ENCODE data around the gene FBLN7. TPM values are rescaled to one million over a fixed set of nuclear protein-coding genes. Genes with fewer than 3 reads are reported as not detected.

The FBLN7 gene, protein sequence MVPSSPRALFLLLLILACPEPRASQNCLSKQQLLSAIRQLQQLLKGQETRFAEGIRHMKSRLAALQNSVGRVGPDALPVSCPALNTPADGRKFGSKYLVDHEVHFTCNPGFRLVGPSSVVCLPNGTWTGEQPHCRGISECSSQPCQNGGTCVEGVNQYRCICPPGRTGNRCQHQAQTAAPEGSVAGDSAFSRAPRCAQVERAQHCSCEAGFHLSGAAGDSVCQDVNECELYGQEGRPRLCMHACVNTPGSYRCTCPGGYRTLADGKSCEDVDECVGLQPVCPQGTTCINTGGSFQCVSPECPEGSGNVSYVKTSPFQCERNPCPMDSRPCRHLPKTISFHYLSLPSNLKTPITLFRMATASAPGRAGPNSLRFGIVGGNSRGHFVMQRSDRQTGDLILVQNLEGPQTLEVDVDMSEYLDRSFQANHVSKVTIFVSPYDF
- total RNA-seq: 10 to 100 TPM in 2 of 3 donors, 1 to 10 TPM in 1; 9.2 to 15.7 (median 11.0) TPM

DNA sequence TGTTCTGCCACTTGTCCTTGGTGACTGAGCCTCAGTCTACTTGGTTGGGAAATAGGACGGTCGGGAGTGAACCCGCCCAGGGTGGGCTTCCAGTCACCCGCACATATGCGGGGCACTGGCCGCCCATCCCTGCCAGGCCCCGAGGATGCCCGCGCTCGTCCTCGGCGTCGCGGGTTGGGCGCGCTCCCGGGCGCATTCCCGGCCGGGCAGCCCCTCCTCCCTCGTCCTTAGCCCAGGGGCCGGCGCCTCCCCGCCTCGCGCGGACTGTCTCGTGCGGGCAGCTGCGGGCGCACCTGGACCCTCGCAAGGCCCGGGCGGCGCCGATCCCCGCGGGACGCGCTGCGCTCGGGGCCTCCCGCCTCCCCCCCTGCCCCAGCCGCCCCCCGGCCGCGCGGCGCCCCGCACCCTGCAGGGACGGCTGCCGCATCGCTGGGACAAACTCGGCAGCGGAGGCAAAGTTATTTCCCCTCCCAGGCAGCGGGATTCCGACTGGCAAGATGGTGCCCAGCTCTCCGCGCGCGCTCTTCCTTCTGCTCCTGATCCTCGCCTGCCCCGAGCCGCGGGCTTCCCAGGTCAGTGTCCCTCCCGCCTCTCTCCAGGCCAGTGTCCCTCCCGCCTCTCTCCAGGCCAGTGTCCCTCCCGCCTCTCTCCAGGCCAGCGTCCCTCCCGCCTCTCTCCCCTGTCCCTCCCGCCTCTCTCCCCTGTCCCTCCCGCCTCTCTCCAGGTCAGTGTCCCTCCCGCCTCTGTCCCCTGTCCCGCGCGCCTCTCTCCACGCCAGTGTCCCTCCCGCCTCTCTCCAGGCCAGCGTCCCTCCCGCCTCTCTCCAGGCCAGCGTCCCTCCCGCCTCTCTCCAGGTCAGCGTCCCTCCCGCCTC, at the start of gene FBLN7:
TSS of gene FBLN7 (plus strand) at position 227 of the 874 bp plus-strand sequence. CDS start at position 498, 271 bp downstream.
- Histone ChIP-seq H3K4me3 (peak within 1 kb of the TSS; percentile 53 to 96 (median 61)), H3K4me1 (no peaks in the 10 kb centered on the region), H3K9me3 (no peaks in the 10 kb centered on the region), H3K36me3 (no peaks in the 10 kb centered on the region), H3K27ac (peak within 1 kb of the TSS; percentile 60 to 87), H3K27me3 (no peaks in the 10 kb centered on the region)
- no peak for DNase-seq (ENCODE audit: low spot score in 2 of 2)
- TF ChIP-seq POLR2A (IDR thresholded peaks at IDR 0.05) (no peak), POLR2AphosphoS5 (IDR thresholded peaks at IDR 0.05) (no peak)
- TF ChIP-seq, protein P1, sequence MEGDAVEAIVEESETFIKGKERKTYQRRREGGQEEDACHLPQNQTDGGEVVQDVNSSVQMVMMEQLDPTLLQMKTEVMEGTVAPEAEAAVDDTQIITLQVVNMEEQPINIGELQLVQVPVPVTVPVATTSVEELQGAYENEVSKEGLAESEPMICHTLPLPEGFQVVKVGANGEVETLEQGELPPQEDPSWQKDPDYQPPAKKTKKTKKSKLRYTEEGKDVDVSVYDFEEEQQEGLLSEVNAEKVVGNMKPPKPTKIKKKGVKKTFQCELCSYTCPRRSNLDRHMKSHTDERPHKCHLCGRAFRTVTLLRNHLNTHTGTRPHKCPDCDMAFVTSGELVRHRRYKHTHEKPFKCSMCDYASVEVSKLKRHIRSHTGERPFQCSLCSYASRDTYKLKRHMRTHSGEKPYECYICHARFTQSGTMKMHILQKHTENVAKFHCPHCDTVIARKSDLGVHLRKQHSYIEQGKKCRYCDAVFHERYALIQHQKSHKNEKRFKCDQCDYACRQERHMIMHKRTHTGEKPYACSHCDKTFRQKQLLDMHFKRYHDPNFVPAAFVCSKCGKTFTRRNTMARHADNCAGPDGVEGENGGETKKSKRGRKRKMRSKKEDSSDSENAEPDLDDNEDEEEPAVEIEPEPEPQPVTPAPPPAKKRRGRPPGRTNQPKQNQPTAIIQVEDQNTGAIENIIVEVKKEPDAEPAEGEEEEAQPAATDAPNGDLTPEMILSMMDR (IDR thresholded peaks at IDR 0.05): no peak
- intact Hi-C loops (cut with DNase I; ENCODE audit: low total_unique reads): no loop called here

DNA sequence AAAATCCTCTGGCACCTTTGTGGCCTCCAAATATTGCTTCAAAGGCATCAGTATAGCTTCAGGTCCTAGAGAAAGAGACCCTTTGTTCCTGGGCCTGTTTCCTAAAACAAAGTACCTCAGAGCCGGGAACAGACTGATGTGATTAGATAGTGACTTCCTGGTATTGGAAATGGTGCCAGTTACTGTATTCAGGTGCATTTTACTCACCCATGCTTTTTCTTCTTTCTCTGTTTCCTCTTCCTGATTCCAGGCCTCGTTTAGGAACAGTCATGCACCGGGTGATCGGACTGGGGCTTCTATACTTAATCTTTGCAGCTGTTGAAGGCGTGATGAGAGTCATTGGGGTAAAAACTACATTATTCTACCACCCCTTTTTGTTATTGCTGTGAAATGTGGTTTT, 48.8 kb upstream of the FBLN7 start:
- Histone ChIP-seq H3K4me3 (no peak overlapping the region), H3K9me3 (no peaks in the 10 kb centered on the region), H3K4me1 (no peaks in the 10 kb centered on the region), H3K27me3 (no peaks in the 10 kb centered on the region), H3K36me3 (peaks cover 4% of the 10 kb centered on the region), H3K27ac (no peak overlapping the region)
- DNase-seq (ENCODE audit: low spot score in 2 of 2): no peak
- no peak for TF ChIP-seq POLR2A (IDR thresholded peaks at IDR 0.05)
- TF ChIP-seq POLR2AphosphoS5 (IDR thresholded peaks at IDR 0.05): no peak
- TF ChIP-seq, protein P1 (IDR thresholded peaks at IDR 0.05): no peak
- intact Hi-C loops (cut with DNase I; ENCODE audit: low total_unique reads): no loop called here

DNA sequence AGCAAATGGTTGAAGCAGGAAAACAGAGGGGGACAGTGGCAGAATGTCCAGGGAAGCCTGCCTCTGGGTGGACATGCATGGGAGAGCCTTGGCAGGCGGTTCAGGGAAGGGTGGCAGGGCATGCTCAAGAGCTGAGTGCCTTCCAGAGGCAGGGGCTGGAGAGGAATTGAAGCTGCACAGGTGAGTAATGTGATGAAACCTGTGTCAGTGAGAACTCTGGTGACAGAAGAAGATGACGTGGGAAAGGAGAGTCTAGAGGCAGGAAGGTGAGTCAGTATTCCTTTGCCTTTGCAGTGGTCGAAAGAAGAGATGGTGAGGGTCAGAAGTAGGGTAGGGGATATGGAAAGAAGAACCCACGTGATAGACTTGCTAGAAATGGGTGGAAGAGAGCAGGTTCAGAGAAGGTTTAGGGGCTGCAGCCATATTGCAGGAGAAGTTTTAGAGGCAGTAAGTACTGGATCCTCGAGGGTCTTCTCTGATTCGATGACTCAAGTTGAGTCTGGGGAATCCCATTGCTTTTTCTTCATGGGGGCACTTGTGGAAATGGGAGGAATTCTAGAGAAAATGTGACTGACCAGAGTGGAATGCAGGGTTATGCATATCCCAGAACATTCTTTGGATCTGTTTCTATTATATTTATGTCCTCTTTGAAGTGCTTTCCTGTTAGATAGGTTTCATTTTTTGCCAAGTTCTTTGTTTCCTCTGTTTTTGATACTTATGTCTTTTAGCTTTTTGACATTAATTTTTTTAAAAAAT, 45.7 kb upstream of the FBLN7 start:
- H3K27ac ChIP-seq: no peak overlapping the region
- no peaks in the 10 kb centered on the region for H3K4me1 ChIP-seq
- H3K4me3 ChIP-seq: no peak overlapping the region
- no peak for TF ChIP-seq POLR2AphosphoS5 (IDR thresholded peaks at IDR 0.05)
- TF ChIP-seq, protein P1 (IDR thresholded peaks at IDR 0.05): no peak
- TF ChIP-seq POLR2A (IDR thresholded peaks at IDR 0.05): no peak
- intact Hi-C loops (cut with DNase I; ENCODE audit: low total_unique reads): no loop called here
- no peaks in the 10 kb centered on the region for H3K9me3 ChIP-seq
- H3K36me3 ChIP-seq: peaks cover 4% of the 10 kb centered on the region
- no peak for DNase-seq (ENCODE audit: low spot score in 2 of 2)
- H3K27me3 ChIP-seq: no peaks in the 10 kb centered on the region

DNA sequence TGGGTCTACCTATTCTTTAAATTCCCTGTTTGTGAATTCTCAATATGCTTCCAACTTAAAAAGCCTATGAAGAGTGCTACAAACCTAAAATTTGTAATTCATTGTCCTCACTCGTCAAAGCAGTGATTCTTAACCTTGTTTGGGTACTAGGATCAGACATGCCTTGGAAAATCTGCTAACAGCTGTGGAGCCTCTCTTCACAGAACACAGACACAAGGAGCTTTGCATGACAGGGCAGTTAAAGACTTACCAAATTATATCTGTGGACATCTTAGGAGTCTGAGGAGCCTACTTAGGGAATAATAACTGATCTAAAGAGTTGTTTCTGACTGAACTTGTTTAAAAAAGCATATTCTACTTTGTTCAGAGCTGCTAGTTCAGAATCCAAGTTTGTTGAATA, 45.0 kb upstream of the FBLN7 start:
- Histone ChIP-seq H3K9me3 (no peaks in the 10 kb centered on the region), H3K4me3 (no peak overlapping the region), H3K4me1 (no peaks in the 10 kb centered on the region), H3K27me3 (no peaks in the 10 kb centered on the region), H3K27ac (no peak overlapping the region), H3K36me3 (no peaks in the 10 kb centered on the region)
- intact Hi-C loops (cut with DNase I; ENCODE audit: low total_unique reads): no loop called here
- TF ChIP-seq, protein P1 (IDR thresholded peaks at IDR 0.05): no peak
- TF ChIP-seq POLR2A (IDR thresholded peaks at IDR 0.05): no peak
- TF ChIP-seq POLR2AphosphoS5 (IDR thresholded peaks at IDR 0.05): no peak
- no peak for DNase-seq (ENCODE audit: low spot score in 2 of 2)
